B cell (primary cell): Measurements from ENCODE around the gene ERCC1. TPM values are rescaled to one million over a fixed set of nuclear protein-coding genes. Genes with fewer than 3 reads are reported as not detected.

Experiments
- ATAC-seq: fragments of 200-7000 bp; cut with Tn5 transposase; one replicate; pipeline ENCODE4 v1.10.0; 2021; ENCODE audit warnings: low read depth, mild to moderate bottlenecking, moderate number of reproducible peaks, moderate library complexity
- CTCF ChIA-PET: fragments of 350-600 bp; sonication (Branson Sonifier 250); formaldehyde crosslinking; loops from one replicate; lab custom pipeline; 2021; ENCODE audit warnings: antibody characterized with exemption, inconsistent platforms; lab: Charles Lee
- POLR2A ChIA-PET: fragments of 350-600 bp; sonication (Branson Sonifier 250); formaldehyde crosslinking; loops from one replicate; lab custom pipeline; 2021; ENCODE audit warnings: antibody characterized with exemption; lab: Charles Lee
- DNase-seq: peaks from one replicate; pipeline ENCODE4 v3.0.0; 2013
- H2AFZ ChIP-seq: 2 replicates; pipeline ENCODE4 v1.6.1; 2012; ENCODE audit warnings: mild to moderate bottlenecking, low read depth, low read length; ENCODE audit not compliant: insufficient read depth, poor library complexity, severe bottlenecking
- H3K27ac ChIP-seq, 2 donors: 1 replicate in 1 of 2; 2 replicates in 1 of 2; pipeline ENCODE4 v1.5.1; 2012 to 2013; ENCODE audit warnings: low read length in 2 of 2, mild to moderate bottlenecking in 2 of 2, moderate library complexity in 1 of 2
- H3K27me3 ChIP-seq, 4 experiments: fragments of 200-600 bp in 1 of 4; sonication (generic) in 1 of 4; replicated peaks in 1 of 4; 1 replicate in 2 of 4; 2 replicates in 2 of 4; pipeline versions ENCODE4 v1.6.1 to v1.7.0; 2013 to 2016; ENCODE audit warnings: low read length in 3 of 4, mild to moderate bottlenecking in 2 of 4, mixed read lengths in 1 of 4, moderate library complexity in 1 of 4; ENCODE audit not compliant: insufficient read depth in 4 of 4, control insufficient read depth in 3 of 4; ENCODE audit errors: control extremely low read depth in 1 of 4
- H3K36me3 ChIP-seq, 2 experiments: replicated peaks in 1 of 2; 1 replicate in 1 of 2; 2 replicates in 1 of 2; pipeline versions ENCODE4 v1.6.1 to v1.7.1; 2013; ENCODE audit warnings: low read length in 1 of 2; ENCODE audit not compliant: insufficient read depth in 2 of 2, control insufficient read depth in 1 of 2; ENCODE audit errors: control extremely low read depth in 1 of 2, extremely low read depth in 1 of 2
- H3K4me1 ChIP-seq, 2 donors: fragments of 200-600 bp in 1 of 2; sonication (generic) in 1 of 2; 1 replicate in 1 of 2; 2 replicates in 1 of 2; pipeline versions ENCODE4 v1.5.1 to v1.6.1; 2013 to 2017; ENCODE audit warnings: low read length in 2 of 2; ENCODE audit not compliant: control insufficient read depth in 2 of 2, insufficient read depth in 2 of 2
- H3K4me2 ChIP-seq: replicated peaks from 2 replicates; pipeline ENCODE3; 2012; ENCODE audit warnings: mild to moderate bottlenecking, low read depth, low read length; ENCODE audit not compliant: poor library complexity, severe bottlenecking
- H3K4me3 ChIP-seq, 5 experiments: fragments of 200-600 bp in 1 of 5; sonication (generic) in 1 of 5; 1 replicate in 3 of 5; 2 replicates in 2 of 5; pipeline versions ENCODE4 v1.5.1 to v1.7.0; 2011 to 2016; ENCODE audit warnings: low read length in 4 of 5, mild to moderate bottlenecking in 4 of 5, low read depth in 2 of 5, control low read depth in 1 of 5, moderate library complexity in 1 of 5; ENCODE audit not compliant: insufficient read depth in 1 of 5; ENCODE audit errors: control extremely low read depth in 1 of 5, extremely low read depth in 1 of 5
- H3K79me2 ChIP-seq: fragments of 200-600 bp; sonication (generic); one replicate; pipeline ENCODE4 v1.6.0; 2016; ENCODE audit warnings: low read length; ENCODE audit not compliant: control insufficient read depth, insufficient read depth
- H3K9ac ChIP-seq: fragments of 200-600 bp; sonication (generic); 2 replicates; pipeline ENCODE4 v1.6.1; 2017; ENCODE audit warnings: mild to moderate bottlenecking, low read length, moderate library complexity
- H3K9me3 ChIP-seq, 3 donors: one replicate each; pipeline versions ENCODE4 v1.6.1 to v1.7.1; 2013; ENCODE audit warnings: low read length in 2 of 3; ENCODE audit not compliant: control insufficient read depth in 2 of 3, insufficient read depth in 1 of 3; ENCODE audit errors: control extremely low read depth in 1 of 3
- H4K20me1 ChIP-seq: 2 replicates; pipeline ENCODE4 v1.6.0; 2012; ENCODE audit warnings: mild to moderate bottlenecking, low read length; ENCODE audit not compliant: insufficient read depth, control insufficient read depth, poor library complexity, severe bottlenecking
- H3K27ac Mint-ChIP-seq: one replicate; pipeline ENCODE4 v1.8.0; 2021; ENCODE audit warnings: mixed read lengths
- H3K27me3 Mint-ChIP-seq: one replicate; pipeline ENCODE4 v1.8.0; 2021; ENCODE audit warnings: mixed read lengths
- H3K4me1 Mint-ChIP-seq: one replicate; pipeline ENCODE4 v1.8.0; 2021; ENCODE audit warnings: mixed read lengths
- H3K4me3 Mint-ChIP-seq: one replicate; pipeline ENCODE4 v1.8.0; 2021; ENCODE audit warnings: mixed read lengths
- H3K9me3 Mint-ChIP-seq: one replicate; pipeline ENCODE4 v1.8.0; 2022; ENCODE audit warnings: mixed read lengths; ENCODE audit not compliant: insufficient read depth
- CTCF ChIP-seq: fragments of 200-600 bp; IDR thresholded peaks from one replicate; pipeline ENCODE4 v1.8.0; 2022; ENCODE audit warnings: antibody characterized with exemption, mild to moderate bottlenecking
- EZH2 ChIP-seq: IDR thresholded peaks from 2 replicates; pipeline ENCODE4 v1.6.1; 2012; ENCODE audit warnings: borderline replicate concordance, low read depth, mild to moderate bottlenecking, moderate library complexity, low read length; ENCODE audit not compliant: insufficient read depth, poor library complexity, severe bottlenecking
- WGBS: methylation state at CpG from one replicate; pipeline ENCODE4 v1.1.5; 2013; ENCODE audit warnings: missing lambda C conversion rate; ENCODE audit not compliant: insufficient coverage; 5-methylcytosine and 5-hydroxymethylcytosine counted together
- intact Hi-C: fragments of 100-400 bp; cut with micrococcal nuclease; formaldehyde crosslinking; loops from one replicate; pipeline ENCODE4 v1.10.0; 2022
- polyA plus RNA-seq: library from polyadenylated mRNA; depleted of rRNA; stranded (reverse); fragments of >200 nt; gene quantifications from 2 replicates; pipeline ENCODE4 v1.2.3, GENCODE V29; 2012
- total RNA-seq, 2 donors: library from RNA; stranded (reverse); fragments of 120-200 nt in 1 of 2; gene quantifications; 1 replicate in 1 of 2; 2 replicates in 1 of 2; pipeline versions ENCODE4 v1.2.3 to v1.2.4, GENCODE V29; 2013 to 2022

ERCC1 gene
- total and polyA plus RNA-seq, 2 donors (not counting 1 experiment from before 2014, with no cell fraction given) = 75.7 to 81.9 TPM

- WGBS = 97% methylated on average over 21 of the region's 21 CpGs
- Mint-ChIP-seq H3K4me1 (peaks cover 2% of the 10 kb centered on the region), H3K9me3 (no peaks in the 10 kb centered on the region), H3K27me3 (peaks cover 10% of the 10 kb centered on the region), H3K4me3 (no peak overlapping the region), H3K27ac (no peak overlapping the region)
- DNase-seq (no peak), ATAC-seq (no peak)
- intact Hi-C loops = no loop called here
- H3K9me3 ChIP-seq = no peaks in the 10 kb centered on the region
- H3K27ac ChIP-seq = no peak overlapping the region
- no peaks in the 10 kb centered on the region for H3K79me2 ChIP-seq
- H3K4me2 ChIP-seq = no peak overlapping the region
- H2AFZ ChIP-seq = no peak overlapping the region
- H3K27me3 ChIP-seq = peaks cover 0 to 6% (median 2%) of the 10 kb centered on the region in 4 experiments
- no peaks in the 10 kb centered on the region for H4K20me1 ChIP-seq
- no peaks in the 10 kb centered on the region for H3K36me3 ChIP-seq
- H3K4me3 ChIP-seq = no peak overlapping the region
- ChIA-PET CTCF (interaction anchor here (1.4 kb wide), 1 partner anchor 9 kb away, joined by 6 read pairs; no protein-coding TSS in a partner anchor), POLR2A (no interaction called here)
- H3K4me1 ChIP-seq = no peaks in the 10 kb centered on the region
- no peak for TF ChIP-seq CTCF
- no peak for TF ChIP-seq EZH2
- H3K9ac ChIP-seq = no peak overlapping the region
These were observed 31.6 kb downstream of the ERCC1 start for GRCh38 chr19:45391871-45392665.

GRCh38 chr19:45391346-45391745 is 32.4 kb downstream of the ERCC1 start:
- Mint-ChIP-seq H3K9me3 (no peaks in the 10 kb centered on the region), H3K27ac (no peak overlapping the region), H3K4me3 (no peak overlapping the region), H3K4me1 (peaks cover 2% of the 10 kb centered on the region), H3K27me3 (peaks cover 11% of the 10 kb centered on the region)
- ChIA-PET CTCF (interaction anchor here (1.4 kb wide), 1 partner anchor 10 kb away, joined by 6 read pairs; no protein-coding TSS in a partner anchor), POLR2A (no interaction called here)
- Histone ChIP-seq H3K9ac (no peak overlapping the region), H3K4me2 (no peak overlapping the region), H3K27ac (no peak overlapping the region), H3K4me1 (no peaks in the 10 kb centered on the region), H4K20me1 (no peaks in the 10 kb centered on the region), H3K79me2 (no peaks in the 10 kb centered on the region), H3K36me3 (no peaks in the 10 kb centered on the region), H2AFZ (no peak overlapping the region), H3K27me3 (peaks cover 0 to 6% (median 0%) of the 10 kb centered on the region in 4 experiments), H3K4me3 (no peak overlapping the region), H3K9me3 (no peaks in the 10 kb centered on the region)
- ATAC-seq (no peak), DNase-seq (no peak)
- intact Hi-C loops = no loop called here
- TF ChIP-seq EZH2 (no peak), CTCF (no peak)
- 89% methylated on average over 3 of the region's 3 CpGs for WGBS
